ENCODE measurements around the gene MEG3. TPM values are rescaled to one million over a fixed set of nuclear protein-coding genes. Genes with fewer than 3 reads are reported as not detected.

Gene MEG3
- total RNA-seq, 1 experiment from 2014 or later: 62.4 TPM

DNA sequence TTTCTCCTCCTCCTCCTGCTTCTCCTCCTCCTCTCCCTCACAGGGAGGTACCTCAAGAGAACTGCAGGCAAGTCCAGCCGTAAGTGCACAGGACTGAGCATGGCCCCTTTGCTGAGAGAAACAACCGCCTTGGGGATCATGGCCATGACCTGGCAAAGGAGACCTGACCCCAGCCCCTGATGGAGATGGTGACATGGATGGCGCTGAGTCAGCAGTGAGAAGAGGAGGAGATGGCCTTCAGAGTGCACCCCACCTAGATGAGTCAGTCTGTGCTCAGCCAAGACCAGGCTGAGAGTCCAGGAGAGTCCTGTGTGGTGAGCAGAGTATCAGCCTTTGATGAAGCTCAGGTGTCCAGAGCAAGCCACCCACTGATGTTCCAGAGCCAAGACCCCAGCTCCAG is 36.4 kb downstream of the MEG3 start:
- TF ChIP-seq, protein P1, sequence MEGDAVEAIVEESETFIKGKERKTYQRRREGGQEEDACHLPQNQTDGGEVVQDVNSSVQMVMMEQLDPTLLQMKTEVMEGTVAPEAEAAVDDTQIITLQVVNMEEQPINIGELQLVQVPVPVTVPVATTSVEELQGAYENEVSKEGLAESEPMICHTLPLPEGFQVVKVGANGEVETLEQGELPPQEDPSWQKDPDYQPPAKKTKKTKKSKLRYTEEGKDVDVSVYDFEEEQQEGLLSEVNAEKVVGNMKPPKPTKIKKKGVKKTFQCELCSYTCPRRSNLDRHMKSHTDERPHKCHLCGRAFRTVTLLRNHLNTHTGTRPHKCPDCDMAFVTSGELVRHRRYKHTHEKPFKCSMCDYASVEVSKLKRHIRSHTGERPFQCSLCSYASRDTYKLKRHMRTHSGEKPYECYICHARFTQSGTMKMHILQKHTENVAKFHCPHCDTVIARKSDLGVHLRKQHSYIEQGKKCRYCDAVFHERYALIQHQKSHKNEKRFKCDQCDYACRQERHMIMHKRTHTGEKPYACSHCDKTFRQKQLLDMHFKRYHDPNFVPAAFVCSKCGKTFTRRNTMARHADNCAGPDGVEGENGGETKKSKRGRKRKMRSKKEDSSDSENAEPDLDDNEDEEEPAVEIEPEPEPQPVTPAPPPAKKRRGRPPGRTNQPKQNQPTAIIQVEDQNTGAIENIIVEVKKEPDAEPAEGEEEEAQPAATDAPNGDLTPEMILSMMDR (IDR thresholded peaks at IDR 0.05): no peak
- TF ChIP-seq, protein P2, sequence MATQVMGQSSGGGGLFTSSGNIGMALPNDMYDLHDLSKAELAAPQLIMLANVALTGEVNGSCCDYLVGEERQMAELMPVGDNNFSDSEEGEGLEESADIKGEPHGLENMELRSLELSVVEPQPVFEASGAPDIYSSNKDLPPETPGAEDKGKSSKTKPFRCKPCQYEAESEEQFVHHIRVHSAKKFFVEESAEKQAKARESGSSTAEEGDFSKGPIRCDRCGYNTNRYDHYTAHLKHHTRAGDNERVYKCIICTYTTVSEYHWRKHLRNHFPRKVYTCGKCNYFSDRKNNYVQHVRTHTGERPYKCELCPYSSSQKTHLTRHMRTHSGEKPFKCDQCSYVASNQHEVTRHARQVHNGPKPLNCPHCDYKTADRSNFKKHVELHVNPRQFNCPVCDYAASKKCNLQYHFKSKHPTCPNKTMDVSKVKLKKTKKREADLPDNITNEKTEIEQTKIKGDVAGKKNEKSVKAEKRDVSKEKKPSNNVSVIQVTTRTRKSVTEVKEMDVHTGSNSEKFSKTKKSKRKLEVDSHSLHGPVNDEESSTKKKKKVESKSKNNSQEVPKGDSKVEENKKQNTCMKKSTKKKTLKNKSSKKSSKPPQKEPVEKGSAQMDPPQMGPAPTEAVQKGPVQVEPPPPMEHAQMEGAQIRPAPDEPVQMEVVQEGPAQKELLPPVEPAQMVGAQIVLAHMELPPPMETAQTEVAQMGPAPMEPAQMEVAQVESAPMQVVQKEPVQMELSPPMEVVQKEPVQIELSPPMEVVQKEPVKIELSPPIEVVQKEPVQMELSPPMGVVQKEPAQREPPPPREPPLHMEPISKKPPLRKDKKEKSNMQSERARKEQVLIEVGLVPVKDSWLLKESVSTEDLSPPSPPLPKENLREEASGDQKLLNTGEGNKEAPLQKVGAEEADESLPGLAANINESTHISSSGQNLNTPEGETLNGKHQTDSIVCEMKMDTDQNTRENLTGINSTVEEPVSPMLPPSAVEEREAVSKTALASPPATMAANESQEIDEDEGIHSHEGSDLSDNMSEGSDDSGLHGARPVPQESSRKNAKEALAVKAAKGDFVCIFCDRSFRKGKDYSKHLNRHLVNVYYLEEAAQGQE (IDR thresholded peaks at IDR 0.05; ENCODE audit: insufficient read depth in 1 of 2, low read depth in 2 of 2, low read length in 1 of 2): no peak
- TF ChIP-seq SIN3A (IDR thresholded peaks at IDR 0.05; ENCODE audit: borderline replicate concordance, insufficient read depth, low read depth, low read length) (no peak), POLR2AphosphoS5 (IDR thresholded peaks at IDR 0.05; ENCODE audit: low read depth, low read length) (no peak), TCF7L2 (IDR thresholded peaks at IDR 0.05; ENCODE audit: low read depth, low read length) (no peak)
- CTCF ChIA-PET: no interaction called here
- POLR2A ChIA-PET: no interaction called here
- no peak for ATAC-seq
- no peaks in the 10 kb centered on the region for H3K27me3 ChIP-seq (ENCODE audit: control insufficient read depth, insufficient read depth, low read length)
- H3K27ac ChIP-seq (ENCODE audit: low read length): no peak overlapping the region
- DNase-seq (ENCODE audit: low read depth, low spot score): no peak
- BruUV-seq (replicated peaks): no TSS peak
- no peaks in the 10 kb centered on the region for H3K36me3 ChIP-seq (ENCODE audit: control insufficient read depth, insufficient read depth, low read length)
- intact Hi-C loops (cut with micrococcal nuclease; ENCODE audit: unreplicated experiment): no loop called here
- H3K4me3 ChIP-seq (ENCODE audit: low read depth in 2 of 2, low read length in 2 of 2): no peak overlapping the region
- in situ Hi-C loops (cut with HindIII; ENCODE audit: low pct_unique_long_range_greater_than_20kb, low sequenced_read_pairs): no loop called here
- H3K4me1 ChIP-seq (ENCODE audit: control insufficient read depth, insufficient read depth, low read length): no peaks in the 10 kb centered on the region
- no peaks in the 10 kb centered on the region for H3K9me3 ChIP-seq (ENCODE audit: control insufficient read depth, insufficient read depth, low read depth, low read length)

DNA sequence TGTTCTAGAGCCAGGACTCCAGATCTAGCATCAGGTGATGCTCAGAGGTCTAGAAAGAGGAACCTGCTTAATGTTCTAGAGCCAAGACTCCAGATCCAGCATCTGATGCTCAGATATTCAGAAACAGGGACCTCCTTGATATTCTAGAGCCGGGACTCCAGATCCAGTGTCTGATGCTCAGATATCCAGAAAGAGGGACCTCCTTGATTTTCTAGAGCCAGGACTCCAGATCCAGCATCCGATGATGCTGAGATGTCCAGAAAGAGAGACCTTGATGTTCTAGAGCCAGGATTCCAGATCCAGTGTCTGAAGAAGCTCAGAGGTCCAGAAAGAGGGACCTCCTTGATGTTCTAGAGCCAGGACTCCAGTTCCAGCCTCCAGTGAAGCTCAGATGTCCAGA is 36.9 kb downstream of the MEG3 start:
- in situ Hi-C loops (cut with HindIII; ENCODE audit: low pct_unique_long_range_greater_than_20kb, low sequenced_read_pairs) (no loop called here), intact Hi-C loops (cut with micrococcal nuclease; ENCODE audit: unreplicated experiment) (no loop called here)
- no peaks in the 10 kb centered on the region for H3K36me3 ChIP-seq (ENCODE audit: control insufficient read depth, insufficient read depth, low read length)
- DNase-seq (ENCODE audit: low read depth, low spot score): no peak
- TF ChIP-seq SIN3A (IDR thresholded peaks at IDR 0.05; ENCODE audit: borderline replicate concordance, insufficient read depth, low read depth, low read length) (no peak), POLR2AphosphoS5 (IDR thresholded peaks at IDR 0.05; ENCODE audit: low read depth, low read length) (no peak), TCF7L2 (IDR thresholded peaks at IDR 0.05; ENCODE audit: low read depth, low read length) (no peak)
- TF ChIP-seq, protein P2 (IDR thresholded peaks at IDR 0.05; ENCODE audit: insufficient read depth in 1 of 2, low read depth in 2 of 2, low read length in 1 of 2): no peak
- TF ChIP-seq, protein P1 (IDR thresholded peaks at IDR 0.05): no peak
- H3K27me3 ChIP-seq (ENCODE audit: control insufficient read depth, insufficient read depth, low read length): no peaks in the 10 kb centered on the region
- H3K4me1 ChIP-seq (ENCODE audit: control insufficient read depth, insufficient read depth, low read length): no peaks in the 10 kb centered on the region
- no peak overlapping the region for H3K4me3 ChIP-seq (ENCODE audit: low read depth in 2 of 2, low read length in 2 of 2)
- no peak for ATAC-seq
- no TSS peak for BruUV-seq (replicated peaks)
- CTCF ChIA-PET: no interaction called here
- POLR2A ChIA-PET: no interaction called here
- no peak overlapping the region for H3K27ac ChIP-seq (ENCODE audit: low read length)
- H3K9me3 ChIP-seq (ENCODE audit: control insufficient read depth, insufficient read depth, low read depth, low read length): no peaks in the 10 kb centered on the region

Measured in Panc1 (cell line).